B cell (primary cell): ENCODE results near the gene RD3L. TPM values are rescaled to one million over a fixed set of nuclear protein-coding genes. Genes with fewer than 3 reads are reported as not detected.

Experiments
- ATAC-seq: fragments of 200-7000 bp; cut with Tn5 transposase; one replicate; pipeline ENCODE4 v1.10.0; 2021; ENCODE audit warnings: low read depth, mild to moderate bottlenecking, moderate number of reproducible peaks, moderate library complexity
- CTCF ChIA-PET: fragments of 350-600 bp; sonication (Branson Sonifier 250); formaldehyde crosslinking; loops from one replicate; lab custom pipeline; 2021; ENCODE audit warnings: antibody characterized with exemption, inconsistent platforms; lab: Charles Lee
- POLR2A ChIA-PET: fragments of 350-600 bp; sonication (Branson Sonifier 250); formaldehyde crosslinking; loops from one replicate; lab custom pipeline; 2021; ENCODE audit warnings: antibody characterized with exemption; lab: Charles Lee
- DNase-seq: peaks from one replicate; pipeline ENCODE4 v3.0.0; 2013
- H2AFZ ChIP-seq: 2 replicates; pipeline ENCODE4 v1.6.1; 2012; ENCODE audit warnings: mild to moderate bottlenecking, low read depth, low read length; ENCODE audit not compliant: insufficient read depth, poor library complexity, severe bottlenecking
- H3K27ac ChIP-seq, 2 donors: 1 replicate in 1 of 2; 2 replicates in 1 of 2; pipeline ENCODE4 v1.5.1; 2012 to 2013; ENCODE audit warnings: low read length in 2 of 2, mild to moderate bottlenecking in 2 of 2, moderate library complexity in 1 of 2
- H3K27me3 ChIP-seq, 4 experiments: fragments of 200-600 bp in 1 of 4; sonication (generic) in 1 of 4; replicated peaks in 1 of 4; 1 replicate in 2 of 4; 2 replicates in 2 of 4; pipeline versions ENCODE4 v1.6.1 to v1.7.0; 2013 to 2016; ENCODE audit warnings: low read length in 3 of 4, mild to moderate bottlenecking in 2 of 4, mixed read lengths in 1 of 4, moderate library complexity in 1 of 4; ENCODE audit not compliant: insufficient read depth in 4 of 4, control insufficient read depth in 3 of 4; ENCODE audit errors: control extremely low read depth in 1 of 4
- H3K36me3 ChIP-seq, 2 experiments: replicated peaks in 1 of 2; 1 replicate in 1 of 2; 2 replicates in 1 of 2; pipeline versions ENCODE4 v1.6.1 to v1.7.1; 2013; ENCODE audit warnings: low read length in 1 of 2; ENCODE audit not compliant: insufficient read depth in 2 of 2, control insufficient read depth in 1 of 2; ENCODE audit errors: control extremely low read depth in 1 of 2, extremely low read depth in 1 of 2
- H3K4me1 ChIP-seq, 2 donors: fragments of 200-600 bp in 1 of 2; sonication (generic) in 1 of 2; 1 replicate in 1 of 2; 2 replicates in 1 of 2; pipeline versions ENCODE4 v1.5.1 to v1.6.1; 2013 to 2017; ENCODE audit warnings: low read length in 2 of 2; ENCODE audit not compliant: control insufficient read depth in 2 of 2, insufficient read depth in 2 of 2
- H3K4me2 ChIP-seq: replicated peaks from 2 replicates; pipeline ENCODE3; 2012; ENCODE audit warnings: mild to moderate bottlenecking, low read depth, low read length; ENCODE audit not compliant: poor library complexity, severe bottlenecking
- H3K4me3 ChIP-seq, 5 experiments: fragments of 200-600 bp in 1 of 5; sonication (generic) in 1 of 5; 1 replicate in 3 of 5; 2 replicates in 2 of 5; pipeline versions ENCODE4 v1.5.1 to v1.7.0; 2011 to 2016; ENCODE audit warnings: low read length in 4 of 5, mild to moderate bottlenecking in 4 of 5, low read depth in 2 of 5, control low read depth in 1 of 5, moderate library complexity in 1 of 5; ENCODE audit not compliant: insufficient read depth in 1 of 5; ENCODE audit errors: control extremely low read depth in 1 of 5, extremely low read depth in 1 of 5
- H3K79me2 ChIP-seq: fragments of 200-600 bp; sonication (generic); one replicate; pipeline ENCODE4 v1.6.0; 2016; ENCODE audit warnings: low read length; ENCODE audit not compliant: control insufficient read depth, insufficient read depth
- H3K9ac ChIP-seq: fragments of 200-600 bp; sonication (generic); 2 replicates; pipeline ENCODE4 v1.6.1; 2017; ENCODE audit warnings: mild to moderate bottlenecking, low read length, moderate library complexity
- H3K9me3 ChIP-seq, 3 donors: one replicate each; pipeline versions ENCODE4 v1.6.1 to v1.7.1; 2013; ENCODE audit warnings: low read length in 2 of 3; ENCODE audit not compliant: control insufficient read depth in 2 of 3, insufficient read depth in 1 of 3; ENCODE audit errors: control extremely low read depth in 1 of 3
- H4K20me1 ChIP-seq: 2 replicates; pipeline ENCODE4 v1.6.0; 2012; ENCODE audit warnings: mild to moderate bottlenecking, low read length; ENCODE audit not compliant: insufficient read depth, control insufficient read depth, poor library complexity, severe bottlenecking
- H3K27ac Mint-ChIP-seq: one replicate; pipeline ENCODE4 v1.8.0; 2021; ENCODE audit warnings: mixed read lengths
- H3K27me3 Mint-ChIP-seq: one replicate; pipeline ENCODE4 v1.8.0; 2021; ENCODE audit warnings: mixed read lengths
- H3K4me1 Mint-ChIP-seq: one replicate; pipeline ENCODE4 v1.8.0; 2021; ENCODE audit warnings: mixed read lengths
- H3K4me3 Mint-ChIP-seq: one replicate; pipeline ENCODE4 v1.8.0; 2021; ENCODE audit warnings: mixed read lengths
- H3K9me3 Mint-ChIP-seq: one replicate; pipeline ENCODE4 v1.8.0; 2022; ENCODE audit warnings: mixed read lengths; ENCODE audit not compliant: insufficient read depth
- CTCF ChIP-seq: fragments of 200-600 bp; IDR thresholded peaks from one replicate; pipeline ENCODE4 v1.8.0; 2022; ENCODE audit warnings: antibody characterized with exemption, mild to moderate bottlenecking
- EZH2 ChIP-seq: IDR thresholded peaks from 2 replicates; pipeline ENCODE4 v1.6.1; 2012; ENCODE audit warnings: borderline replicate concordance, low read depth, mild to moderate bottlenecking, moderate library complexity, low read length; ENCODE audit not compliant: insufficient read depth, poor library complexity, severe bottlenecking
- WGBS: methylation state at CpG from one replicate; pipeline ENCODE4 v1.1.5; 2013; ENCODE audit warnings: missing lambda C conversion rate; ENCODE audit not compliant: insufficient coverage; 5-methylcytosine and 5-hydroxymethylcytosine counted together
- intact Hi-C: fragments of 100-400 bp; cut with micrococcal nuclease; formaldehyde crosslinking; loops from one replicate; pipeline ENCODE4 v1.10.0; 2022
- polyA plus RNA-seq: library from polyadenylated mRNA; depleted of rRNA; stranded (reverse); fragments of >200 nt; gene quantifications from 2 replicates; pipeline ENCODE4 v1.2.3, GENCODE V29; 2012
- total RNA-seq, 2 donors: library from RNA; stranded (reverse); fragments of 120-200 nt in 1 of 2; gene quantifications; 1 replicate in 1 of 2; 2 replicates in 1 of 2; pipeline versions ENCODE4 v1.2.3 to v1.2.4, GENCODE V29; 2013 to 2022

Gene RD3L
- total and polyA plus RNA-seq, 2 donors (not counting 1 experiment from before 2014, with no cell fraction given) = not detected

DNA sequence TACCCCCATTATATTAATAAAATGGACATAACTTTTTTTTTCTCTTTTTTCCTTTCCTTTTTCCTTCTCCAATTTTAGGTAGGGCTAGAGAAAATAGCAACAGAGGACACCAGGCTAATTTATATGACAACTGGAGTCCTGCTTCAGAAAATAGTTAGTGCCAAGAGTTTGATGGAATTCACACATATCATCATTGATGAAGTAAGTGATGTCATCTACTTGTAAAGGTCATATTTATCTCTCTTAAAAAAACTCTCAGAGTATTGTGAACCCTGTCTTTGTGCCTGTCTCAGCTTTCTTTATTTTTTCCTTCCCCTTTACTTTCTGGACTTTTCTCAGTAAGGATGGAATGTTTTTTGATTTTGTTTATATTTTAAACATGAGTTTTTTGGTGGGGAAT lies 24.3 kb upstream of the RD3L start:
- POLR2A ChIA-PET = no interaction called here
- no peak overlapping the region for H3K27ac Mint-ChIP-seq
- H3K4me1 Mint-ChIP-seq = no peaks in the 10 kb centered on the region

DNA sequence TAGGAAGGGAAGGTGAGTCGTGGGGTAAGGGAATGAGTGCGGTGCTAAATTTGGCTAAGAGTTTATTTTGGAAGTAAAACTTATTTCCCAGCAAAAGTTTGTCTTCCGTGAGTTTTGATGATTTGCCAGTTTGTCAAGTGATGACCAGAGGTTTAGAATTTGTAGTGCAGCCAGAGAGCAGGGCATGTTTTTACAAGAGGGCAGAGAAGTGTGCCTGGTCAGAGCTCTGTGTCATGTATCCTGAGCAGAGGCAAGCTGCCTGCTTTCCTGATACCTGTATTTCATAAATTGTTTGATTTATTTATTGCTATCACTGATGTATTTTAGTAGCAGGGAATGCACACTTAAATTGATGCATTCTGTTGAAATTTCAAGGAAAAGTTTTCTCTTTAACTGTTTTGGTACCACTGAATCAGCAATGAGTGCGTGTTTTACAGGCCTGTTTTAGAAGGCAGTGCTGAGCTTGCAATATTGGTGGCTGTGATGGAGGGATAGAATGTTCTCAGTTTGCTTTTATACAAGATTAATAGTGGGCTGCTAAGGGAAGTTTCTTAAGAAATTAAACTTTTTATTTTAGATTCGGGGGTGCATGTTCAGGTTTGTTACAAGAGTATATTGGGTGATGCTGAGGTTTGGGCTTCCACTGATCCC lies 19.7 kb upstream of the RD3L start:
- DNase-seq = no peak
- H3K27ac ChIP-seq = no peak overlapping the region
- no peaks in the 10 kb centered on the region for H4K20me1 ChIP-seq
- no peak overlapping the region for H3K4me3 ChIP-seq
- no peak overlapping the region for H3K9ac ChIP-seq
- H3K9me3 ChIP-seq = no peaks in the 10 kb centered on the region
- no peak overlapping the region for H3K4me3 Mint-ChIP-seq
- TF ChIP-seq CTCF (no peak), EZH2 (no peak)
- ChIA-PET POLR2A (no interaction called here), CTCF (no interaction called here)
- intact Hi-C loops = no loop called here
- 91% methylated on average over 4 of the region's 5 CpGs for WGBS
- no peak overlapping the region for H3K4me2 ChIP-seq
- no peaks in the 10 kb centered on the region for H3K36me3 ChIP-seq
- no peaks in the 10 kb centered on the region for H3K4me1 ChIP-seq
- peaks cover 0 to 3% (median 0%) of the 10 kb centered on the region in 4 experiments for H3K27me3 ChIP-seq
- no peaks in the 10 kb centered on the region for H3K4me1 Mint-ChIP-seq
- ATAC-seq = no peak
- H3K27ac Mint-ChIP-seq = no peak overlapping the region
- no peaks in the 10 kb centered on the region for H3K79me2 ChIP-seq
- H3K9me3 Mint-ChIP-seq = no peaks in the 10 kb centered on the region
- H2AFZ ChIP-seq = no peak overlapping the region
- H3K27me3 Mint-ChIP-seq = peaks cover 13% of the 10 kb centered on the region

More for the DNA sequence above, 24.3 kb upstream of the RD3L start:
- Mint-ChIP-seq H3K4me3 (no peak overlapping the region), H3K9me3 (no peaks in the 10 kb centered on the region), H3K27me3 (peaks cover 20% of the 10 kb centered on the region)
- Histone ChIP-seq H4K20me1 (no peaks in the 10 kb centered on the region), H3K27me3 (peaks cover 0 to 3% (median under 1%) of the 10 kb centered on the region in 4 experiments), H3K27ac (no peak overlapping the region), H3K79me2 (no peaks in the 10 kb centered on the region), H3K36me3 (no peaks in the 10 kb centered on the region), H3K4me2 (no peak overlapping the region), H3K4me1 (no peaks in the 10 kb centered on the region), H2AFZ (no peak overlapping the region), H3K9ac (no peak overlapping the region), H3K4me3 (no peak overlapping the region), H3K9me3 (no peaks in the 10 kb centered on the region)
- CTCF ChIA-PET = no interaction called here
- ATAC-seq (no peak), DNase-seq (no peak)
- TF ChIP-seq EZH2 (no peak), CTCF (no peak)
- intact Hi-C loops = no loop called here
